EH (cell line): ENCODE data around the gene MRPL33.

Source experiments
- DNase-seq: peaks from one replicate; pipeline ENCODE4 v3.0.0-alpha.2; 2015; ENCODE audit warnings: low read depth

MRPL33 gene

GRCh38 chr2:27776696-27777095 is 5.2 kb downstream of the MRPL33 start:
- peak; percentile 46 for DNase-seq

GRCh38 chr2:27779417-27780055 is 8.0 kb downstream of the MRPL33 start:
- no peak for DNase-seq

GRCh38 chr2:27781496-27781895 is 10.0 kb downstream of the MRPL33 start:
- DNase-seq: no peak

GRCh38 chr2:27782701-27783100 is 11.2 kb downstream of the MRPL33 start:
- no peak for DNase-seq

GRCh38 chr2:27790796-27791195 is 19.3 kb downstream of the MRPL33 start:
- no peak for DNase-seq

- DNase-seq: peak; percentile 85
Measured at GRCh38 chr2:27792759-27793158, 21.2 kb downstream of the MRPL33 start.

GRCh38 chr2:27795093-27795834 is 23.7 kb downstream of the MRPL33 start:
- DNase-seq: no peak

- DNase-seq: peak; percentile 81
Measured at GRCh38 chr2:27795868-27796277, 24.4 kb downstream of the MRPL33 start.

- DNase-seq: no peak
Measured at GRCh38 chr2:27796791-27797765, 25.6 kb downstream of the MRPL33 start.

GRCh38 chr2:27797841-27798240 is 26.3 kb downstream of the MRPL33 start:
- DNase-seq: no peak

GRCh38 chr2:27798486-27798885 is 27.0 kb downstream of the MRPL33 start:
- DNase-seq: no peak

GRCh38 chr2:27798948-27799645 is 27.6 kb downstream of the MRPL33 start:
- peak; percentile 100 for DNase-seq

- DNase-seq: no peak
Measured at GRCh38 chr2:27799646-27800010, 28.1 kb downstream of the MRPL33 start.

- peak; percentile 22 for DNase-seq
Measured at GRCh38 chr2:27800856-27801255, 29.3 kb downstream of the MRPL33 start.

- no peak for DNase-seq
Measured at GRCh38 chr2:27802547-27802946, 31.0 kb downstream of the MRPL33 start.

- DNase-seq: no peak
Measured at GRCh38 chr2:27803046-27803445, 31.5 kb downstream of the MRPL33 start.

- DNase-seq: peak; percentile 79
Measured at GRCh38 chr2:27804146-27804545, 32.6 kb downstream of the MRPL33 start.

GRCh38 chr2:27805180-27805579 is 33.7 kb downstream of the MRPL33 start:
- DNase-seq: no peak

GRCh38 chr2:27806311-27807059 is 35.0 kb downstream of the MRPL33 start:
- DNase-seq: no peak

GRCh38 chr2:27807476-27807875 is 36.0 kb downstream of the MRPL33 start:
- DNase-seq: peak; percentile 45

GRCh38 chr2:27808418-27808817 is 36.9 kb downstream of the MRPL33 start:
- DNase-seq: no peak
